ENCODE data around the gene GMPS. TPM values are rescaled to one million over a fixed set of nuclear protein-coding genes. Genes with fewer than 3 reads are reported as not detected.

GMPS gene
- total RNA-seq, 1 experiment from 2014 or later = 119 TPM

DNA sequence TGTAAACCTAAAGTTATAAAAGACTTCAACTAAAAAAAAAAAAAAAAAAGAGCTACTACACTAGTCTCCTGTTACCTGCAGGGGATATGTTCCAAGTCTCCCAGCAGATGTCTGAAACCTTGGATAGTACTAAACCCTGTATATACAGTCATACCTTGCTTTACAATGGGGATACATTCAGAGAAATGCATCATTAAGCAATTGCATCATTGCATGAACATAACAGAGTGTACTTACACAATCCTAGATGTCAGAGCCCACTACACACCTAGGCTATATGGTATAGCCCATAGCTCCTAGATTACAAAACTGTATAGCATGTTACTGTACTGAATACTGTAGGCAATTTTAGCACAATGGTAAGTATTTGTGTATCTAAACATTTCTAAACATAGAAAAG, 119.1 kb downstream of the GMPS start:
- intact Hi-C loops (cut with micrococcal nuclease) = no loop called here
- ChIA-PET RAD21 (ENCODE audit: low non-redundant PET in 1 of 2, low total read pairs in 2 of 2, uncharacterized antibody in 2 of 2, unreplicated experiment in 2 of 2) (no interaction called here), CTCF (no interaction called here), POLR2A (no interaction called here)
- no TSS peak for BruUV-seq (replicated peaks)
- ATAC-seq = no peak
- no peak overlapping the region for H3K9ac ChIP-seq (ENCODE audit: low read length)
- no peaks in the 10 kb centered on the region for H3K4me1 ChIP-seq (ENCODE audit: control insufficient read depth in 1 of 2, insufficient read depth in 2 of 2, low read length in 2 of 2)
- no peaks in the 10 kb centered on the region for H3K9me3 ChIP-seq (ENCODE audit: control insufficient read depth in 1 of 2, insufficient read depth in 1 of 2, low read depth in 1 of 2, low read length in 2 of 2)
- no peaks in the 10 kb centered on the region for H3K9me2 ChIP-seq (ENCODE audit: insufficient read depth)
- H3K4me2 ChIP-seq (ENCODE audit: low read length) = no peak overlapping the region
- H3K79me2 ChIP-seq (ENCODE audit: insufficient read depth, low read length) = no peaks in the 10 kb centered on the region
- TF ChIP-seq YY1 (IDR thresholded peaks at IDR 0.05; ENCODE audit: extremely low read depth, insufficient replicate concordance, low read depth, low read length) (no peak), ELF1 (IDR thresholded peaks at IDR 0.05; ENCODE audit: borderline replicate concordance, low read depth) (no peak), SIN3A (IDR thresholded peaks at IDR 0.05; ENCODE audit: low read depth) (no peak), JUND (IDR thresholded peaks at IDR 0.05) (no peak), EZH2phosphoT487 (IDR thresholded peaks at IDR 0.05; ENCODE audit: borderline replicate concordance) (no peak), EZH2 (IDR thresholded peaks at IDR 0.05) (no peak)
- TF ChIP-seq, protein P1, sequence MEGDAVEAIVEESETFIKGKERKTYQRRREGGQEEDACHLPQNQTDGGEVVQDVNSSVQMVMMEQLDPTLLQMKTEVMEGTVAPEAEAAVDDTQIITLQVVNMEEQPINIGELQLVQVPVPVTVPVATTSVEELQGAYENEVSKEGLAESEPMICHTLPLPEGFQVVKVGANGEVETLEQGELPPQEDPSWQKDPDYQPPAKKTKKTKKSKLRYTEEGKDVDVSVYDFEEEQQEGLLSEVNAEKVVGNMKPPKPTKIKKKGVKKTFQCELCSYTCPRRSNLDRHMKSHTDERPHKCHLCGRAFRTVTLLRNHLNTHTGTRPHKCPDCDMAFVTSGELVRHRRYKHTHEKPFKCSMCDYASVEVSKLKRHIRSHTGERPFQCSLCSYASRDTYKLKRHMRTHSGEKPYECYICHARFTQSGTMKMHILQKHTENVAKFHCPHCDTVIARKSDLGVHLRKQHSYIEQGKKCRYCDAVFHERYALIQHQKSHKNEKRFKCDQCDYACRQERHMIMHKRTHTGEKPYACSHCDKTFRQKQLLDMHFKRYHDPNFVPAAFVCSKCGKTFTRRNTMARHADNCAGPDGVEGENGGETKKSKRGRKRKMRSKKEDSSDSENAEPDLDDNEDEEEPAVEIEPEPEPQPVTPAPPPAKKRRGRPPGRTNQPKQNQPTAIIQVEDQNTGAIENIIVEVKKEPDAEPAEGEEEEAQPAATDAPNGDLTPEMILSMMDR (IDR thresholded peaks at IDR 0.05 in 2 of 3, conservative IDR thresholded peaks at IDR 0.05 in 1 of 3; ENCODE audit: borderline replicate concordance in 1 of 3, insufficient read depth in 1 of 3, low read depth in 2 of 3, low read length in 2 of 3) = no peak
- TF ChIP-seq, protein P2, sequence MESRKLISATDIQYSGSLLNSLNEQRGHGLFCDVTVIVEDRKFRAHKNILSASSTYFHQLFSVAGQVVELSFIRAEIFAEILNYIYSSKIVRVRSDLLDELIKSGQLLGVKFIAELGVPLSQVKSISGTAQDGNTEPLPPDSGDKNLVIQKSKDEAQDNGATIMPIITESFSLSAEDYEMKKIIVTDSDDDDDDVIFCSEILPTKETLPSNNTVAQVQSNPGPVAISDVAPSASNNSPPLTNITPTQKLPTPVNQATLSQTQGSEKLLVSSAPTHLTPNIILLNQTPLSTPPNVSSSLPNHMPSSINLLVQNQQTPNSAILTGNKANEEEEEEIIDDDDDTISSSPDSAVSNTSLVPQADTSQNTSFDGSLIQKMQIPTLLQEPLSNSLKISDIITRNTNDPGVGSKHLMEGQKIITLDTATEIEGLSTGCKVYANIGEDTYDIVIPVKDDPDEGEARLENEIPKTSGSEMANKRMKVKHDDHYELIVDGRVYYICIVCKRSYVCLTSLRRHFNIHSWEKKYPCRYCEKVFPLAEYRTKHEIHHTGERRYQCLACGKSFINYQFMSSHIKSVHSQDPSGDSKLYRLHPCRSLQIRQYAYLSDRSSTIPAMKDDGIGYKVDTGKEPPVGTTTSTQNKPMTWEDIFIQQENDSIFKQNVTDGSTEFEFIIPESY (IDR thresholded peaks at IDR 0.05; ENCODE audit: extremely low read depth, insufficient replicate concordance, low read length) = no peak
- H3K4me3 ChIP-seq (replicated peaks in 1 of 2; ENCODE audit: low read depth in 1 of 2, low read length in 2 of 2) = no peak overlapping the region
- H3K27ac ChIP-seq (ENCODE audit: low read depth, low read length) = no peak overlapping the region
- H2AFZ ChIP-seq (ENCODE audit: low read depth, low read length, poor library complexity, severe bottlenecking) = no peak overlapping the region
- H3K36me3 ChIP-seq (ENCODE audit: control insufficient read depth in 1 of 2, insufficient read depth in 2 of 2, low read length in 2 of 2) = no peaks in the 10 kb centered on the region
- no peak for DNase-seq (ENCODE audit: low read depth, low spot score)
- no peaks in the 10 kb centered on the region for H4K20me1 ChIP-seq (ENCODE audit: insufficient read depth)
- H3K27me3 ChIP-seq (ENCODE audit: insufficient read depth, low read length) = no peaks in the 10 kb centered on the region
